Activated CD4-positive, alpha-beta T cell treated with anti-CD3 and anti-CD28 coated beads for 24 hours (primary cell): ENCODE results near the gene SERTM2.

ENCODE experiments used
- DNase-seq, 2 donors: peaks; one replicate each; pipeline ENCODE4 v3.0.0-alpha.2; 2020; ENCODE audit warnings: low read depth in 2 of 2

The SERTM2 gene

GRCh38 chrX:111560801-111561200, 49.4 kb downstream of the SERTM2 start:
- no peak for DNase-seq

GRCh38 chrX:111561851-111562250, 50.4 kb downstream of the SERTM2 start:
- DNase-seq: no peak

GRCh38 chrX:111567542-111568255, 56.3 kb downstream of the SERTM2 start:
- no peak for DNase-seq

- no peak for DNase-seq
Observed at GRCh38 chrX:111568354-111568753, 56.9 kb downstream of the SERTM2 start.

GRCh38 chrX:111568817-111569216, 57.4 kb downstream of the SERTM2 start:
- no peak for DNase-seq
